Right cardiac atrium (tissue), 5 donors: ENCODE measurements around the gene PPME1. TPM values are rescaled to one million over a fixed set of nuclear protein-coding genes. Genes with fewer than 3 reads are reported as not detected.

Source experiments
- ATAC-seq, 2 donors: fragments of 200-7000 bp; cut with Tn5 transposase; one replicate each; pipeline versions ENCODE4 v1.8.0 to v1.9.1; 2020; ENCODE audit warnings: moderate library complexity in 2 of 2, mild to moderate bottlenecking in 1 of 2
- DNase-seq, 3 donors: peaks; one replicate each; pipeline ENCODE4 v3.0.0-alpha.2; 2020
- H3K27ac ChIP-seq: one replicate; pipeline ENCODE4 v1.5.1; 2013; ENCODE audit warnings: mild to moderate bottlenecking, low read length, control low read depth, moderate library complexity
- H3K27me3 ChIP-seq: one replicate; pipeline ENCODE4 v1.6.1; 2013; ENCODE audit not compliant: control insufficient read depth, insufficient read depth
- H3K4me1 ChIP-seq: one replicate; pipeline ENCODE4 v1.6.1; 2013; ENCODE audit warnings: low read length; ENCODE audit not compliant: control insufficient read depth, insufficient read depth
- H3K4me3 ChIP-seq: one replicate; pipeline ENCODE4 v1.5.1; 2013; ENCODE audit warnings: low read length, control low read depth
- H3K9me3 ChIP-seq: one replicate; pipeline ENCODE4 v1.6.1; 2013; ENCODE audit warnings: low read length; ENCODE audit not compliant: control insufficient read depth
- WGBS: extraction: QIAGEN DNeasy Blood & Tissue Kit; methylation state at CpG from one replicate; pipeline ENCODE4 v1.1.7; 2013; 5-methylcytosine and 5-hydroxymethylcytosine counted together
- intact Hi-C, 4 donors: fragments of 100-400 bp; cut with DNase I; formaldehyde crosslinking; loops; one replicate each; pipeline versions ENCODE4 v1.11.0 to v1.14.0; 2022 to 2023
- polyA plus RNA-seq: library from polyadenylated mRNA; stranded (reverse); fragments of 200-250 nt; gene quantifications from one replicate; pipeline ENCODE4 v1.2.3, GENCODE V29; 2013
- total RNA-seq, 4 donors: library from RNA; stranded (reverse); fragmentation: NEBNext Ultra II Directional; extraction: Animal tissue kit (Norgen Biotek cat#: 25700); gene quantifications; one replicate each; pipeline ENCODE4 v1.2.1, GENCODE V29; 2021
- donor health status: healthy with polysubstance abuse.
- donor health status: DM: no; HTN: yes; CAD: no.
- donor health status: DM: no; HTN: no; CAD: no.
- donor health status: DM: no; HTN: yes; CAD: no; lungs with severe emphysema.
- donor health status: DM: yes; HTN: yes; CAD: no.

PPME1 gene
- total and polyA plus RNA-seq, 5 donors, result 29.3 to 38.5 (median 33.7) TPM

GRCh38 chr11:74162681-74163467, 8.2 kb upstream of the PPME1 start:
- no peaks in the 10 kb centered on the region for H3K27me3 ChIP-seq
- H3K4me3 ChIP-seq, result no peak overlapping the region
- 90% methylated on average over 2 of the region's 2 CpGs for WGBS
- ATAC-seq (no peak), DNase-seq (no peak)
- no peak overlapping the region for H3K27ac ChIP-seq
- intact Hi-C loops, result no loop called here
- peaks cover 3% of the 10 kb centered on the region for H3K4me1 ChIP-seq
- H3K9me3 ChIP-seq, result no peaks in the 10 kb centered on the region

- Histone ChIP-seq H3K27me3 (no peaks in the 10 kb centered on the region), H3K27ac (no peak overlapping the region), H3K9me3 (no peaks in the 10 kb centered on the region), H3K4me1 (peaks cover 3% of the 10 kb centered on the region), H3K4me3 (no peak overlapping the region)
- ATAC-seq, result no peak
- DNase-seq, result no peak
- 37% methylated on average over 3 of the region's 3 CpGs for WGBS
- intact Hi-C loops, result no loop called here
Observed at GRCh38 chr11:74168838-74169237, 2.3 kb upstream of the PPME1 start.

GRCh38 chr11:74169738-74170458, 1.2 kb upstream of the PPME1 start:
- intact Hi-C loops, result no loop called here
- DNase-seq, result no peak
- Histone ChIP-seq H3K27me3 (no peaks in the 10 kb centered on the region), H3K9me3 (no peaks in the 10 kb centered on the region), H3K4me1 (peaks cover 3% of the 10 kb centered on the region), H3K27ac (no peak overlapping the region), H3K4me3 (peak overlapping the region; percentile 87)
- WGBS, result 5% methylated on average over 9 of the region's 9 CpGs
- no peak for ATAC-seq

GRCh38 chr11:74171630-74171968, 510 bp downstream of the PPME1 start:
- peak overlapping the region; percentile 55 for H3K27ac ChIP-seq
- DNase-seq, result no peak
- intact Hi-C loops, result no loop called here
- no peaks in the 10 kb centered on the region for H3K27me3 ChIP-seq
- ATAC-seq, result no peak
- WGBS, result 2% methylated on average over 5 of the region's 5 CpGs
- H3K4me3 ChIP-seq, result peak overlapping the region; percentile 43
- H3K4me1 ChIP-seq, result peaks cover 3% of the 10 kb centered on the region
- H3K9me3 ChIP-seq, result no peaks in the 10 kb centered on the region

- H3K9me3 ChIP-seq, result no peaks in the 10 kb centered on the region
- 23% methylated on average over 5 of the region's 5 CpGs for WGBS
- H3K27ac ChIP-seq, result peak overlapping the region; percentile 17
- no peak for ATAC-seq
- no peak for DNase-seq
- peak overlapping the region; percentile 43 for H3K4me3 ChIP-seq
- no peaks in the 10 kb centered on the region for H3K27me3 ChIP-seq
- intact Hi-C loops, result no loop called here
- H3K4me1 ChIP-seq, result peaks cover 3% of the 10 kb centered on the region
Observed at GRCh38 chr11:74171997-74172396, 908 bp downstream of the PPME1 start.

GRCh38 chr11:74175920-74176319, 4.8 kb downstream of the PPME1 start:
- no peak for DNase-seq
- Histone ChIP-seq H3K27me3 (no peaks in the 10 kb centered on the region), H3K4me3 (no peak overlapping the region), H3K27ac (no peak overlapping the region), H3K9me3 (no peaks in the 10 kb centered on the region), H3K4me1 (no peaks in the 10 kb centered on the region)
- WGBS, result 79% methylated on average over 1 of the region's 1 CpG
- ATAC-seq, result no peak
- intact Hi-C loops, result no loop called here

GRCh38 chr11:74179234-74180052, 8.4 kb downstream of the PPME1 start:
- Histone ChIP-seq H3K27ac (no peak overlapping the region), H3K4me3 (no peak overlapping the region), H3K4me1 (no peaks in the 10 kb centered on the region), H3K27me3 (no peaks in the 10 kb centered on the region), H3K9me3 (no peaks in the 10 kb centered on the region)
- no peak for ATAC-seq
- WGBS, result 83% methylated on average over 7 of the region's 7 CpGs
- DNase-seq, result no peak
- intact Hi-C loops, result no loop called here

- H3K27ac ChIP-seq, result no peak overlapping the region
- DNase-seq, result no peak
- WGBS, result 94% methylated on average over 4 of the region's 4 CpGs
- intact Hi-C loops, result no loop called here
- no peaks in the 10 kb centered on the region for H3K4me1 ChIP-seq
- H3K4me3 ChIP-seq, result no peak overlapping the region
- ATAC-seq, result no peak
- H3K9me3 ChIP-seq, result no peaks in the 10 kb centered on the region
- no peaks in the 10 kb centered on the region for H3K27me3 ChIP-seq
Observed at GRCh38 chr11:74182635-74183034, 11.5 kb downstream of the PPME1 start.

- Histone ChIP-seq H3K27ac (no peak overlapping the region), H3K4me3 (no peak overlapping the region), H3K4me1 (no peaks in the 10 kb centered on the region), H3K9me3 (no peaks in the 10 kb centered on the region), H3K27me3 (no peaks in the 10 kb centered on the region)
- intact Hi-C loops, result no loop called here
- no peak for DNase-seq
- no peak for ATAC-seq
- 89% methylated on average over 5 of the region's 5 CpGs for WGBS
Observed at GRCh38 chr11:74185285-74185684, 14.2 kb downstream of the PPME1 start.

- 89% methylated on average over 2 of the region's 2 CpGs for WGBS
- H3K27ac ChIP-seq, result no peak overlapping the region
- ATAC-seq, result no peak
- no peak for DNase-seq
- H3K4me1 ChIP-seq, result no peaks in the 10 kb centered on the region
- no peaks in the 10 kb centered on the region for H3K27me3 ChIP-seq
- intact Hi-C loops, result no loop called here
- no peak overlapping the region for H3K4me3 ChIP-seq
- H3K9me3 ChIP-seq, result no peaks in the 10 kb centered on the region
Observed at GRCh38 chr11:74185695-74186094, 14.6 kb downstream of the PPME1 start.

- H3K4me1 ChIP-seq, result no peaks in the 10 kb centered on the region
- no peak overlapping the region for H3K27ac ChIP-seq
- ATAC-seq (no peak), DNase-seq (no peak)
- no peaks in the 10 kb centered on the region for H3K9me3 ChIP-seq
- H3K27me3 ChIP-seq, result no peaks in the 10 kb centered on the region
- H3K4me3 ChIP-seq, result no peak overlapping the region
- intact Hi-C loops, result no loop called here
Observed at GRCh38 chr11:74195828-74196227, 24.7 kb downstream of the PPME1 start.
